Muscle layer of colon (tissue), 2 donors: ENCODE results near the gene XYLT1.
"Not testable (repeated sequence)": the region's sequence is repeated elsewhere in the genome, so short reads cannot be mapped to it uniquely, and the experiment has no call there.

Experiments used
- H3K27ac ChIP-seq: one replicate; pipeline ENCODE4 v1.7.0; 2013; ENCODE audit warnings: low read depth, mild to moderate bottlenecking, low read length, moderate library complexity
- H3K27me3 ChIP-seq, 2 donors: one replicate each; pipeline ENCODE4 v1.7.0; 2013; ENCODE audit warnings: low read length in 2 of 2, mild to moderate bottlenecking in 2 of 2; ENCODE audit not compliant: insufficient read depth in 2 of 2, control insufficient read depth in 1 of 2
- H3K36me3 ChIP-seq: one replicate; pipeline ENCODE4 v1.7.0; 2013; ENCODE audit warnings: mild to moderate bottlenecking, low read length; ENCODE audit not compliant: insufficient read depth
- H3K4me1 ChIP-seq: one replicate; pipeline ENCODE4 v1.7.0; 2013; ENCODE audit warnings: mild to moderate bottlenecking, low read length; ENCODE audit not compliant: insufficient read depth
- H3K4me3 ChIP-seq, 2 donors: one replicate each; pipeline ENCODE4 v1.7.0; 2013; ENCODE audit warnings: low read length in 2 of 2, low read depth in 1 of 2, mild to moderate bottlenecking in 1 of 2, moderate library complexity in 1 of 2
- H3K9ac ChIP-seq: one replicate; pipeline ENCODE4 v1.7.0; 2013; ENCODE audit warnings: low read length
- H3K9me3 ChIP-seq: one replicate; pipeline ENCODE4 v1.7.0; 2013; ENCODE audit warnings: mild to moderate bottlenecking, low read length
- donor health status: abdominal sarcoma.
- donor health status: Adenocarcinoma of cecum.

The XYLT1 gene

GRCh38 chr16:17470908-17471718 lies at the start of gene XYLT1:
Gene XYLT1, minus strand, starts transcription at chr16:17470960. Its CDS starts 164 bp downstream, at chr16:17470796.
- Histone ChIP-seq H3K36me3 (no peaks in the 10 kb centered on the region), H3K9ac (peak within 1 kb of the TSS; percentile 86), H3K9me3 (no peaks in the 10 kb centered on the region), H3K27ac (peak within 1 kb of the TSS; percentile 76), H3K27me3 (no peaks in the 10 kb centered on the region), H3K4me3 (peak within 1 kb of the TSS; percentile 77 to 85), H3K4me1 (peaks cover 30% of the 10 kb centered on the region)

GRCh38 chr16:17520111-17520510 lies 49.4 kb upstream of the XYLT1 start:
- H3K4me1 ChIP-seq = no peaks in the 10 kb centered on the region
- H3K4me3 ChIP-seq = no peak overlapping the region
- H3K36me3 ChIP-seq = no peaks in the 10 kb centered on the region
- H3K9ac ChIP-seq = no peak overlapping the region
- H3K27ac ChIP-seq = no peak overlapping the region
- H3K9me3 ChIP-seq = no peaks in the 10 kb centered on the region
- no peaks in the 10 kb centered on the region for H3K27me3 ChIP-seq

GRCh38 chr16:17519101-17519955 lies 48.6 kb upstream of the XYLT1 start:
- Histone ChIP-seq H3K27ac (no peak overlapping the region), H3K9me3 (no peaks in the 10 kb centered on the region), H3K4me3 (no peak overlapping the region)

GRCh38 chr16:17518441-17518840 lies 47.7 kb upstream of the XYLT1 start:
- no peak overlapping the region for H3K27ac ChIP-seq
- no peak overlapping the region for H3K9ac ChIP-seq
- H3K27me3 ChIP-seq = no peaks in the 10 kb centered on the region
- no peaks in the 10 kb centered on the region for H3K36me3 ChIP-seq
- H3K4me3 ChIP-seq = no peak overlapping the region
- H3K4me1 ChIP-seq = no peaks in the 10 kb centered on the region
- no peaks in the 10 kb centered on the region for H3K9me3 ChIP-seq

More at GRCh38 chr16:17519101-17519955, 48.6 kb upstream of the XYLT1 start:
- Histone ChIP-seq H3K9ac (no peak overlapping the region), H3K4me1 (no peaks in the 10 kb centered on the region), H3K36me3 (no peaks in the 10 kb centered on the region), H3K27me3 (no peaks in the 10 kb centered on the region)

- no peak overlapping the region for H3K27ac ChIP-seq
- no peaks in the 10 kb centered on the region for H3K27me3 ChIP-seq
- H3K9me3 ChIP-seq = no peaks in the 10 kb centered on the region
- no peaks in the 10 kb centered on the region for H3K36me3 ChIP-seq
- H3K4me3 ChIP-seq = no peak overlapping the region
- H3K9ac ChIP-seq = no peak overlapping the region
- H3K4me1 ChIP-seq = no peaks in the 10 kb centered on the region
Observed at GRCh38 chr16:17515421-17516210, 44.9 kb upstream of the XYLT1 start.

GRCh38 chr16:17512636-17513220 lies 42.0 kb upstream of the XYLT1 start:
- no peaks in the 10 kb centered on the region for H3K9me3 ChIP-seq
- H3K36me3 ChIP-seq = no peaks in the 10 kb centered on the region
- no peak overlapping the region for H3K9ac ChIP-seq
- H3K4me1 ChIP-seq = no peaks in the 10 kb centered on the region
- no peak overlapping the region for H3K4me3 ChIP-seq
- no peak overlapping the region for H3K27ac ChIP-seq
- H3K27me3 ChIP-seq = no peaks in the 10 kb centered on the region

- H3K4me1 ChIP-seq = no peaks in the 10 kb centered on the region
- H3K4me3 ChIP-seq = no peak overlapping the region
- H3K27me3 ChIP-seq = no peaks in the 10 kb centered on the region
- no peaks in the 10 kb centered on the region for H3K36me3 ChIP-seq
- H3K27ac ChIP-seq = no peak overlapping the region
- H3K9me3 ChIP-seq = no peaks in the 10 kb centered on the region
- no peak overlapping the region for H3K9ac ChIP-seq
Observed at GRCh38 chr16:17511340-17511739, 40.6 kb upstream of the XYLT1 start.

GRCh38 chr16:17510567-17510966 lies 39.8 kb upstream of the XYLT1 start:
- H3K27me3 ChIP-seq = no peaks in the 10 kb centered on the region
- no peaks in the 10 kb centered on the region for H3K36me3 ChIP-seq
- no peaks in the 10 kb centered on the region for H3K9me3 ChIP-seq
- H3K4me3 ChIP-seq = no peak overlapping the region
- H3K27ac ChIP-seq = no peak overlapping the region
- no peak overlapping the region for H3K9ac ChIP-seq
- H3K4me1 ChIP-seq = no peaks in the 10 kb centered on the region

- H3K9ac ChIP-seq = no peak overlapping the region
- H3K9me3 ChIP-seq = no peaks in the 10 kb centered on the region
- H3K4me1 ChIP-seq = no peaks in the 10 kb centered on the region
- H3K27ac ChIP-seq = no peak overlapping the region
- H3K27me3 ChIP-seq = no peaks in the 10 kb centered on the region
- no peak overlapping the region for H3K4me3 ChIP-seq
- H3K36me3 ChIP-seq = no peaks in the 10 kb centered on the region
Observed at GRCh38 chr16:17509194-17509593, 38.4 kb upstream of the XYLT1 start.

GRCh38 chr16:17508303-17508702 lies 37.5 kb upstream of the XYLT1 start:
- H3K27ac ChIP-seq = no peak overlapping the region
- no peaks in the 10 kb centered on the region for H3K27me3 ChIP-seq
- H3K4me1 ChIP-seq = no peaks in the 10 kb centered on the region
- H3K9me3 ChIP-seq = no peaks in the 10 kb centered on the region
- H3K36me3 ChIP-seq = no peaks in the 10 kb centered on the region
- no peak overlapping the region for H3K4me3 ChIP-seq
- no peak overlapping the region for H3K9ac ChIP-seq

GRCh38 chr16:17507516-17507915 lies 36.8 kb upstream of the XYLT1 start:
- not testable (repeated sequence) for H3K4me3 ChIP-seq, H3K9me3 ChIP-seq, H3K4me1 ChIP-seq, H3K36me3 ChIP-seq, H3K27me3 ChIP-seq, H3K27ac ChIP-seq, H3K9ac ChIP-seq
